Transverse colon (tissue), 4 donors: ENCODE results near the gene PEDS1. TPM values are rescaled to one million over a fixed set of nuclear protein-coding genes. Genes with fewer than 3 reads are reported as not detected.

Experiments
- DNase-seq: peaks from one replicate; pipeline ENCODE4 v3.0.0-alpha.2; 2019
- H3K27ac ChIP-seq, 4 donors: fragments of 200-600 bp; sonication (generic); 2 replicates each; pipeline ENCODE4 v1.5.1; 2016 to 2018; ENCODE audit warnings: inconsistent platforms in 4 of 4
- H3K27me3 ChIP-seq: fragments of 200-600 bp; sonication (generic); 2 replicates; pipeline ENCODE4 v1.5.1; 2017; ENCODE audit warnings: inconsistent platforms
- H3K36me3 ChIP-seq, 4 donors: fragments of 200-600 bp; sonication (generic); 2 replicates each; pipeline ENCODE4 v1.5.1; 2017 to 2019; ENCODE audit warnings: inconsistent platforms in 4 of 4
- H3K4me1 ChIP-seq, 4 donors: fragments of 200-600 bp; sonication (generic); 2 replicates each; pipeline ENCODE4 v1.5.1; 2017 to 2020; ENCODE audit warnings: inconsistent platforms in 4 of 4
- H3K4me3 ChIP-seq, 4 donors: fragments of 200-600 bp; sonication (generic); 1 replicate in 1 of 4; 2 replicates in 3 of 4; pipeline versions ENCODE4 v1.5.1 to v1.6.1; 2017 to 2019; ENCODE audit warnings: inconsistent platforms in 4 of 4
- H3K9me3 ChIP-seq, 2 donors: fragments of 200-600 bp; sonication (generic); 2 replicates each; pipeline ENCODE4 v1.5.1; 2017 to 2019; ENCODE audit warnings: inconsistent platforms in 2 of 2
- EP300 ChIP-seq: sonication (generic); formaldehyde crosslinking; IDR thresholded peaks from one replicate; pipeline ENCODE4 v1.6.1; 2017; ENCODE audit warnings: antibody characterized with exemption, low read depth
- POLR2A ChIP-seq: fragments of 450-650 bp; IDR thresholded peaks from one replicate; pipeline ENCODE4 v1.6.1; 2016; ENCODE audit warnings: antibody characterized with exemption, mild to moderate bottlenecking, moderate library complexity
- POLR2AphosphoS5 ChIP-seq, 3 donors: sonication (generic); formaldehyde crosslinking; IDR thresholded peaks; one replicate each; pipeline ENCODE4 v1.6.1; 2016; ENCODE audit warnings: antibody characterized with exemption in 3 of 3
- WGBS, 2 donors: methylation state at CpG; one replicate each; pipeline ENCODE4 v1.1.5; 2018; ENCODE audit warnings: low coverage in 1 of 2; 5-methylcytosine and 5-hydroxymethylcytosine counted together
- in situ Hi-C, 4 donors: fragments of 200-750 bp; cut with MboI; loops; one replicate each; pipeline versions ENCODE4 v1.15.0 to v1.15.1; 2017; ENCODE audit warnings: low sequenced_read_pairs in 3 of 4, low pct_ligation_motif_present in 1 of 4, low pct_unique_long_range_greater_than_20kb in 1 of 4
- intact Hi-C: fragments of 100-400 bp; cut with DNase I; formaldehyde crosslinking; loops from one replicate; pipeline ENCODE4 v1.15.1; 2023; ENCODE audit warnings: low total_unique reads
- total RNA-seq, 4 donors: library from RNA; depleted of rRNA; stranded (reverse); fragments of >200 nt; gene quantifications; one replicate each; pipeline ENCODE4 v1.1.0, GENCODE V29; 2016
- TF ChIP-seq, protein P1 (sequence below), 5 experiments: fragments of 200-600 bp in 3 of 5; fragments of 450-650 bp in 2 of 5; sonication (generic) in 3 of 5; IDR thresholded peaks; 1 replicate in 2 of 5; 2 replicates in 3 of 5; pipeline ENCODE4 v1.5.1; 2016 to 2017; ENCODE audit warnings: antibody characterized with exemption in 5 of 5, inconsistent platforms in 3 of 5, mild to moderate bottlenecking in 2 of 5, moderate library complexity in 1 of 5

The PEDS1 gene
- total RNA-seq, 4 donors from 2014 or later = 9.6 to 30.9 (median 23.2) TPM

DNA sequence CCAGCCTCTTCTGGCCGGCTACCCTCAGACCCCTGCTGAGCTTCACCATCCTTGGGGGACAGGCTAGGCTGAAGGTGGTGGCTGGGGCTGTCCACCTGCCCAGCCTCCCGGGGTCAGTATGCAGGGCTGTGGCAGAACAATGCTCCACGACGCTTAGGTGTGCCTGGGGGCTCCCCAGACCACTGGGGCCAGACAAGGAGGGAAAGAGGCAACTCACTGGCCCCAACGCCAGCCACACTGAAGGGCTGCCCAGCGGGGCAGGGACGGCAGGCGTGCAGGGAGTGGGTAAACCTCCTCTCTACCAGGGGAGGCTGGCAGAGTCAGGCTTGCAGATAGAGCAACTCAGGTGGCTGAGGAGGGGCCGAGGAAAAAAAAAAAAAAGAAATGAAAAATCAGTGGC is 29.0 kb downstream of the PEDS1 start:
- intact Hi-C loops (no loop called here), in situ Hi-C loops (loop anchor here in 1 of 4 donors (5.0 kb wide), 1 partner anchor 43 kb away; no protein-coding TSS in a partner anchor)
- TF ChIP-seq, protein P1, sequence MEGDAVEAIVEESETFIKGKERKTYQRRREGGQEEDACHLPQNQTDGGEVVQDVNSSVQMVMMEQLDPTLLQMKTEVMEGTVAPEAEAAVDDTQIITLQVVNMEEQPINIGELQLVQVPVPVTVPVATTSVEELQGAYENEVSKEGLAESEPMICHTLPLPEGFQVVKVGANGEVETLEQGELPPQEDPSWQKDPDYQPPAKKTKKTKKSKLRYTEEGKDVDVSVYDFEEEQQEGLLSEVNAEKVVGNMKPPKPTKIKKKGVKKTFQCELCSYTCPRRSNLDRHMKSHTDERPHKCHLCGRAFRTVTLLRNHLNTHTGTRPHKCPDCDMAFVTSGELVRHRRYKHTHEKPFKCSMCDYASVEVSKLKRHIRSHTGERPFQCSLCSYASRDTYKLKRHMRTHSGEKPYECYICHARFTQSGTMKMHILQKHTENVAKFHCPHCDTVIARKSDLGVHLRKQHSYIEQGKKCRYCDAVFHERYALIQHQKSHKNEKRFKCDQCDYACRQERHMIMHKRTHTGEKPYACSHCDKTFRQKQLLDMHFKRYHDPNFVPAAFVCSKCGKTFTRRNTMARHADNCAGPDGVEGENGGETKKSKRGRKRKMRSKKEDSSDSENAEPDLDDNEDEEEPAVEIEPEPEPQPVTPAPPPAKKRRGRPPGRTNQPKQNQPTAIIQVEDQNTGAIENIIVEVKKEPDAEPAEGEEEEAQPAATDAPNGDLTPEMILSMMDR (IDR thresholded peaks at IDR 0.05) = no peak
- TF ChIP-seq POLR2A (no peak), POLR2AphosphoS5 (IDR thresholded peaks at IDR 0.05) (no peak), EP300 (no peak)
- Histone ChIP-seq H3K4me3 (no peak overlapping the region), H3K4me1 (peaks cover 2 to 21% (median 18%) of the 10 kb centered on the region in 4 donors), H3K9me3 (no peaks in the 10 kb centered on the region), H3K27ac (no peak overlapping the region), H3K36me3 (peaks cover 0 to 19% (median 5%) of the 10 kb centered on the region in 4 donors), H3K27me3 (no peaks in the 10 kb centered on the region)
- DNase-seq = no peak
- 93% methylated on average over 9 of the region's 9 CpGs; no CpG with 5 or more reads in 1 of the 2 donors for WGBS, 2 donors

GRCh38 chr20:50123418-50123817 is 30.1 kb downstream of the PEDS1 start:
- H3K36me3 ChIP-seq = peaks cover 0 to 18% (median 5%) of the 10 kb centered on the region in 4 donors
- TF ChIP-seq, protein P1 (IDR thresholded peaks at IDR 0.05) = no peak
- TF ChIP-seq EP300 (no peak), POLR2A (no peak), POLR2AphosphoS5 (IDR thresholded peaks at IDR 0.05) (no peak)
- no peak overlapping the region for H3K27ac ChIP-seq
- 94 to 97% methylated on average over 4 to 7 of the region's 7 CpGs for WGBS, 2 donors
- H3K4me1 ChIP-seq = peaks cover 2 to 19% (median 17%) of the 10 kb centered on the region in 4 donors
- no peaks in the 10 kb centered on the region for H3K9me3 ChIP-seq
- no peaks in the 10 kb centered on the region for H3K27me3 ChIP-seq
- no peak overlapping the region for H3K4me3 ChIP-seq
- intact Hi-C loops = no loop called here
- no peak for DNase-seq
- in situ Hi-C loops = loop anchor here in 1 of 4 donors (5.0 kb wide), 1 partner anchor 44 kb away; no protein-coding TSS in a partner anchor

DNA sequence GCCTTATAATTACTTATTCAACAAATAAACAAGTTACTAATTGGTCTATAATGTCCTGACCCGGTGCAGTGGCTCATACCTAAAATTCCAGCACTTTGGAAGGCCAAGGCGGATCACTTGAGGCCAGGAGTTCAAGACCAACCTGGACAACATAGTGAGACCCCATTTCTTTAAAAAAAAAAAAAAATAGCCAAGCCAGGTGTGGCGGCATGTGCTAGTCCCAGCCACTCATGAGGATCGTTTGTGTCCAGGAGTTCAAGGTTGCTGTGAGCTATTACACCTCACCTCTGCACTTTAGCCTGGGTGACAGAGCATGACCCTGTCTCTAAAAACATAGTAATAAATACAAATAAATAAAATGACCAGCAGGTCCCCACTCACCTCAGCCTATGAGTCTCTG is 30.8 kb downstream of the PEDS1 start:
- H3K27ac ChIP-seq = no peak overlapping the region
- no peaks in the 10 kb centered on the region for H3K9me3 ChIP-seq
- H3K4me1 ChIP-seq = peaks cover 2 to 19% (median 17%) of the 10 kb centered on the region in 4 donors
- WGBS, 2 donors = 81 to 92% methylated on average over 4 of the region's 4 CpGs
- peaks cover 0 to 11% (median 5%) of the 10 kb centered on the region in 4 donors for H3K36me3 ChIP-seq
- H3K4me3 ChIP-seq = no peak overlapping the region
- in situ Hi-C loops = loop anchor here in 1 of 4 donors (5.0 kb wide), 1 partner anchor 45 kb away; no protein-coding TSS in a partner anchor
- no peaks in the 10 kb centered on the region for H3K27me3 ChIP-seq
- no peak for DNase-seq
- intact Hi-C loops = no loop called here
- TF ChIP-seq POLR2AphosphoS5 (IDR thresholded peaks at IDR 0.05) = no peak
- TF ChIP-seq, protein P1 (IDR thresholded peaks at IDR 0.05) = no peak
- TF ChIP-seq POLR2A = no peak
- no peak for TF ChIP-seq EP300

- peak overlapping the region in 1 of 4 donors; percentile 35 for H3K27ac ChIP-seq
- peaks cover 0 to 6% (median 3%) of the 10 kb centered on the region in 4 donors for H3K36me3 ChIP-seq
- no peak overlapping the region for H3K4me3 ChIP-seq
- peaks cover 2 to 15% (median 15%) of the 10 kb centered on the region in 4 donors for H3K4me1 ChIP-seq
- intact Hi-C loops = no loop called here
- no peak for DNase-seq
- in situ Hi-C loops = loop anchor here in 1 of 4 donors (5.0 kb wide), 1 partner anchor 45 kb away; no protein-coding TSS in a partner anchor
- TF ChIP-seq POLR2AphosphoS5 (IDR thresholded peaks at IDR 0.05) = no peak
- TF ChIP-seq POLR2A = no peak
- TF ChIP-seq, protein P1 (IDR thresholded peaks at IDR 0.05) = no peak
- TF ChIP-seq EP300 = no peak
- no peaks in the 10 kb centered on the region for H3K9me3 ChIP-seq
- H3K27me3 ChIP-seq = no peaks in the 10 kb centered on the region
- 84 to 95% methylated on average over 2 to 4 of the region's 4 CpGs for WGBS, 2 donors
These were observed 31.7 kb downstream of the PEDS1 start for GRCh38 chr20:50121858-50122271.
